NCI-H2227 (cell line): ENCODE data around the gene MARK2.

ENCODE experiments used
- DNase-seq: peaks from one replicate; lab custom pipeline; 2025; ENCODE audit not compliant: unreplicated experiment; lab: John Stamatoyannopoulos, UW

MARK2 gene

GRCh38 chr11:63907808-63908530 lies 69.1 kb downstream of the MARK2 start:
- no peak for DNase-seq

DNA sequence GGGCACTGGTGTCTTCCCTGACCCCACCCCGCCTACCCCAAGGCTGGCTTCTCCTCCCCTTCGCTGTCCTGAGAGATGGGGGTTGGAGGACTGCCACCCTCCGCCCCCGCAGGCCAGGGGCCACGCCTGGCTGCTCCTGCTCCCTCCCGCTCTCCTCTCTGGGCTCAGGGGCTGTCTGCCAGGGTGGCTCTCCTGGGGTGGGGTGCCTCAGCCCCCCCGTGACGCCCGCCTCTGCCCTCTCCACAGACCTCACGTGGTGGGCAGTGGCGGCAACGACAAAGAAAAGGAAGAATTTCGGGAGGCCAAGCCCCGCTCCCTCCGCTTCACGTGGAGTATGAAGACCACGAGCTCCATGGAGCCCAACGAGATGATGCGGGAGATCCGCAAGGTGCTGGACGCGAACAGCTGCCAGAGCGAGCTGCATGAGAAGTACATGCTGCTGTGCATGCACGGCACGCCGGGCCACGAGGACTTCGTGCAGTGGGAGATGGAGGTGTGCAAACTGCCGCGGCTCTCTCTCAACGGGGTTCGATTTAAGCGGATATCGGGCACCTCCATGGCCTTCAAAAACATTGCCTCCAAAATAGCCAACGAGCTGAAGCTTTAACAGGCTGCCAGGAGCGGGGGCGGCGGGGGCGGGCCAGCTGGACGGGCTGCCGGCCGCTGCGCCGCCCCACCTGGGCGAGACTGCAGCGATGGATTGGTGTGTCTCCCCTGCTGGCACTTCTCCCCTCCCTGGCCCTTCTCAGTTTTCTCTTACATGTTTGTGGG lies 69.9 kb downstream of the MARK2 start:
- no peak for DNase-seq

GRCh38 chr11:63909591-63910506 lies 70.9 kb downstream of the MARK2 start:
- DNase-seq, result peak; percentile 63

- DNase-seq, result no peak
These were observed 71.8 kb downstream of the MARK2 start for GRCh38 chr11:63910675-63911074.

GRCh38 chr11:63911440-63911839 lies 72.5 kb downstream of the MARK2 start:
- DNase-seq, result no peak

- DNase-seq, result no peak
These were observed 73.0 kb downstream of the MARK2 start for GRCh38 chr11:63911876-63912275.

DNA sequence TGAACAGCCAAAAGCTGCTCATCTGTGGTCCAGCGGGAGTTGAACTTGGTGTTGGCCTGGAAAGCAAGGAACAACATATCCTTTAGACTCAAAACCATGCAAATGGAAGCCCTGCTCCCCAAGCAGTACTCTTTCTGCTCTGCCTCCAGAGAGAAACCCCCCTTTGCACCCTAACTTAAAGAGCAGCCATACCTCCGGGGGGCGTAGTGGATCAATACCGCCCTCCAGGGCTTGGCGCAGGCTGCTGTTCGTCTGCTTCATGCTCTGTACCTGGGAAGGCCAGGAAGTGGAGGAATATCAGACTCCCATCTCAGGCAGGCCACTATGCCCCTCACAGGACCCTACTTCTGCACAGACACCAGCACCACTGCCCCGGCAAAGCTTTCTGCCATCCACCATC lies 73.8 kb downstream of the MARK2 start:
- DNase-seq, result no peak

GRCh38 chr11:63913866-63914830 lies 75.2 kb downstream of the MARK2 start:
- no peak for DNase-seq

DNA sequence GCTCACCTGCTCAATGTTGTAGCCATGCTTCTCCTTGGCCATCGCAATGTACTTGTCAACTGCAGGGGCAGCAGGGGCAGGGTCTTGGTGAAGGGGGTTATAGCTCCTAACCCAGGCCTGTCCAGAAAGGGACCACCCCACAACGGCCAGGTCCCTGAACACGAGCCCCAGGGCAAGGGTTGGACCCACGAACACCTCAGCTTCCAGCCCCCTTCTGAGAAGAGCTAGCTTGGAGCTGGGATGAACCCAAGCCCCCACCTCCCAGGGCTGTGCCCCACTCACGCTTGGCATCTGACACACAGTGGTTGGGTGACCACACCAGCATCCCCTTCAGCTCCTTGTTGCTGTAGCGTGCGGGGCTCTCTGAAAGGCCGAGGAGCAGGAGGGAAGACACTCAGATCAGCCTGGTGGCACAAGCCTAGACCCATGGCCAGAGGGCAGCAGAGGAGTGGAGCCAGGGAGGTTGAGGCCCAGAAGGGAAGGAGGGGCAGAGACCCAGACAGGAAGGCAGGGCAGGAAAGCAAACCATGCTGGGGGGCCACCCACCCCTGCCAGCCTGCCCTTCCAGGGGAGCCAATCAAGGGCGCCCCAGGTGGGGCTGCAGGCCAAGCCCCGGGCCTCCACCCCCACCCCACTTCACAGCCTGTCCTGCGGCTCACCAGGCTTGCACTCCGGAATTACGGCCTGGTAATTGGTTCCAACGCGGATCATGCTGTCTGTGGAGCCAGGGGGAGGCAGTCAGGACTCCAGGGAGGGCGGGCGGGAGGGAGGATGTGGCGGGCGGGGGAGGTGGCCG lies 76.2 kb downstream of the MARK2 start:
- peak; percentile 38 for DNase-seq

- peak; percentile 83 for DNase-seq
These were observed 77.3 kb downstream of the MARK2 start for GRCh38 chr11:63915961-63916836.

GRCh38 chr11:63916837-63917691 lies 78.2 kb downstream of the MARK2 start, which contains the start of gene RCOR2:
Gene RCOR2 (minus strand): TSS chr11:63917164. CDS start chr11:63916456, 708 bp downstream.
- DNase-seq, result peak; percentile 93

GRCh38 chr11:63917692-63918506 lies 79.0 kb downstream of the MARK2 start:
- peak; percentile 88 for DNase-seq

DNA sequence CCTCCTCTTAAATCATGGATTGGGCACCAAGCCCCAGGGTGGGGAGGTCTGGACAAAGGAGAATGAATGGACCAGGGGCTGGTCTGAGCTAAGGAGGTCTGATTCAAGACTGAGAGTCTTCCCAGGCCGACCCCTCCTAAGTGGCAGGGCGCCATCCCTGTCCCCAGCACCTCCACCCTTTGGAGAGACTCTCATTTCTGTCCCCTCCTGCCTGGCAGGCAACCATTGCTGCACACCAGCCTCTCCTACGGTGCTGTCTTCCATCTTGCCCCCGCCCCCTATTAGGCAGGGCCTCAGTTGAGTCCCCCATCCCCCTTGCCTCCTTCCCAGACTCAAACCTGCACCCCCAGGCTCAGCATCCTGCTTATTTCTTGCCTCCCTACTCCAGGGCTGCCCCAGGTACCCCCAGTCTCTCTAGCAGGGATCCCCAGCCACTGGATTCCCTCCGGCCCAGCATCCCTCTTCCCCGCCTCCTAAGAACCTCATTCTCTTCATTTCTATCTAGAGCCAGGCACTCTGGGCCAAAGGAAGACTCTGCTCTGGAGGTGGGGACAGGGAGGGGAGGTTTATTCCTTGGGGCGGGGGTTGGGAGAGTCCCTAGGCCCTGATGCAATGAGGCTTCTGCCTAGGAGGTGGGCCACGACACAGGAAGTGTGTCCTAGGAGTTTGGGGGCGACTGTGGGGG lies 79.7 kb downstream of the MARK2 start:
- peak; percentile 39 for DNase-seq

DNA sequence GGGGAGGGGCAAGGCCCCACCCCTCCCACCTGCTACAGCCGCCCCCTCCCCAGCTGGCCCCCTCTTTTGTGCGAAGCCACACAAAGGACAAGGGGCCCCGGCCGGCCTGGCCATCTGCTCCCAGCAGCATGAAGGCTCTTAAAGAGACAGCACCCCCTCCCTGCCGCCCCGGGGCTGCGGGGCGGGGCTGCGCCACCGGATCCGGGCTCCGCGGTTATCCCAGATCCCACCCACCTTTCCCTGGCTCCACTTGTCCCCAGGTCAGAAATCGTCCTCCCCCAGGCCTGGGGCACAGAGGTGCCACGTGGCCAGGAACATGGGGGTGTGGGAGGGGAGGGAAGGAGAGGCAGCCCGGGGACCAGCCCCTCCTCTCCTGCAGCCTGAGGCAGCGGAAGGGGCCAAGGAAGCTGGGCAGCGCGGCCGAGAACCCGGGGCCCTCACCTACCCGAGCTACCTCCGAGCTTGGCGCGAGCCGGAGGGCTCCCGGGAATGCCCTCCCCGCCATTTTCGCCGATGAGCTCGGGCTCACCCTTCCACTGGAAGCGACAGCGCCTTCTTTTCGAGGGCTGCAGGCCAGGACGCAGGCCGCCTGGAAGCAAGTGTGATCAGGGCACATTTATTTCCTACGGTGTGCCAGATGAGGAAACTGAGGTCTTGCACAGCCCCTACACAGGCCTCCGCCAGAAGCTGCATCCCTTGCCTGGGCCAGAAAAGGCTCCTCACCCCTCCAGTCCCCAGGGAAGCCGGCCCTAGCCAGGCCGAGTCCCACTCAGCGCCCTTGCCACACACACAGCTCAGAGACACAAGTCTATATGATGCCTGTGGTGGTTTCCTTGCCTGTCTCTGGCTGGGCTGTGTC lies 80.6 kb downstream of the MARK2 start:
- DNase-seq, result peak; percentile 40
